CD8-positive, alpha-beta memory T cell (primary cell): ENCODE data around the gene CBLN2. TPM values are rescaled to one million over a fixed set of nuclear protein-coding genes. Genes with fewer than 3 reads are reported as not detected.

Source experiments
- CTCF ChIA-PET: fragments of 350-600 bp; sonication (Branson Sonifier 250); formaldehyde crosslinking; loops from one replicate; lab custom pipeline; 2021; ENCODE audit warnings: antibody characterized with exemption; lab: Charles Lee
- POLR2A ChIA-PET: fragments of 350-600 bp; sonication (Branson Sonifier 250); formaldehyde crosslinking; loops from one replicate; lab custom pipeline; 2021; ENCODE audit warnings: antibody characterized with exemption; lab: Charles Lee
- DNase-seq, 5 donors: peaks; one replicate each; pipeline versions ENCODE4 v3.0.0 to v3.0.0-alpha.2; 2020 to 2022; ENCODE audit warnings: mixed read lengths in 1 of 5
- H3K27ac ChIP-seq: one replicate; pipeline ENCODE4 v1.7.0; 2013; ENCODE audit warnings: low read depth, mild to moderate bottlenecking, low read length, moderate library complexity
- H3K27me3 ChIP-seq: 2 replicates; pipeline ENCODE4 v1.7.0; 2013; ENCODE audit warnings: low read length, mild to moderate bottlenecking; ENCODE audit not compliant: insufficient read depth, poor library complexity, severe bottlenecking
- H3K36me3 ChIP-seq: 2 replicates; pipeline ENCODE4 v1.7.0; 2013; ENCODE audit warnings: mild to moderate bottlenecking, low read length, moderate library complexity; ENCODE audit not compliant: insufficient read depth
- H3K4me1 ChIP-seq: 2 replicates; pipeline ENCODE4 v1.7.0; 2013; ENCODE audit warnings: mild to moderate bottlenecking, low read length, moderate library complexity; ENCODE audit not compliant: insufficient read depth
- H3K4me3 ChIP-seq: 2 replicates; pipeline ENCODE4 v1.7.0; 2013; ENCODE audit warnings: mild to moderate bottlenecking, low read length
- H3K9me3 ChIP-seq: 2 replicates; pipeline ENCODE4 v1.7.0; 2013; ENCODE audit warnings: mild to moderate bottlenecking, low read length
- H3K27ac Mint-ChIP-seq, 8 donors: one replicate each; pipeline ENCODE4 v1.8.0; 2020 to 2021; ENCODE audit warnings: mixed read lengths in 8 of 8, mild to moderate bottlenecking in 6 of 8, inconsistent platforms in 3 of 8, moderate library complexity in 3 of 8
- H3K27me3 Mint-ChIP-seq, 2 donors: one replicate each; pipeline ENCODE4 v1.8.0; 2020 to 2021; ENCODE audit warnings: mixed read lengths in 2 of 2, mild to moderate bottlenecking in 1 of 2, moderate library complexity in 1 of 2
- H3K36me3 Mint-ChIP-seq, 3 donors: one replicate each; pipeline ENCODE4 v1.8.0; 2020 to 2021; ENCODE audit warnings: mixed read lengths in 3 of 3, inconsistent platforms in 1 of 3, mild to moderate bottlenecking in 1 of 3
- H3K4me1 Mint-ChIP-seq, 3 donors: one replicate each; pipeline ENCODE4 v1.8.0; 2020 to 2021; ENCODE audit warnings: mixed read lengths in 3 of 3, inconsistent platforms in 1 of 3, mild to moderate bottlenecking in 1 of 3
- H3K4me3 Mint-ChIP-seq, 7 donors: one replicate each; pipeline ENCODE4 v1.8.0; 2020 to 2021; ENCODE audit warnings: mixed read lengths in 7 of 7, mild to moderate bottlenecking in 6 of 7, moderate library complexity in 4 of 7, inconsistent platforms in 2 of 7
- H3K9me3 Mint-ChIP-seq, 5 donors: one replicate each; pipeline ENCODE4 v1.8.0; 2020 to 2022; ENCODE audit warnings: mixed read lengths in 5 of 5, mild to moderate bottlenecking in 3 of 5, moderate library complexity in 2 of 5, inconsistent platforms in 1 of 5
- polyA plus RNA-seq: library from polyadenylated mRNA; unstranded; fragments of 300-500 nt; fragmentation: Illumina TruSeq; gene quantifications from one replicate; pipeline ENCODE4 v1.2.3, GENCODE V29; 2021
- total RNA-seq, 2 experiments: library from RNA; stranded (reverse); gene quantifications; one replicate each; pipeline ENCODE4 v1.2.3, GENCODE V29; 2021

The CBLN2 gene
- total and polyA plus RNA-seq, 3 experiments from 2014 or later: not detected

DNA sequence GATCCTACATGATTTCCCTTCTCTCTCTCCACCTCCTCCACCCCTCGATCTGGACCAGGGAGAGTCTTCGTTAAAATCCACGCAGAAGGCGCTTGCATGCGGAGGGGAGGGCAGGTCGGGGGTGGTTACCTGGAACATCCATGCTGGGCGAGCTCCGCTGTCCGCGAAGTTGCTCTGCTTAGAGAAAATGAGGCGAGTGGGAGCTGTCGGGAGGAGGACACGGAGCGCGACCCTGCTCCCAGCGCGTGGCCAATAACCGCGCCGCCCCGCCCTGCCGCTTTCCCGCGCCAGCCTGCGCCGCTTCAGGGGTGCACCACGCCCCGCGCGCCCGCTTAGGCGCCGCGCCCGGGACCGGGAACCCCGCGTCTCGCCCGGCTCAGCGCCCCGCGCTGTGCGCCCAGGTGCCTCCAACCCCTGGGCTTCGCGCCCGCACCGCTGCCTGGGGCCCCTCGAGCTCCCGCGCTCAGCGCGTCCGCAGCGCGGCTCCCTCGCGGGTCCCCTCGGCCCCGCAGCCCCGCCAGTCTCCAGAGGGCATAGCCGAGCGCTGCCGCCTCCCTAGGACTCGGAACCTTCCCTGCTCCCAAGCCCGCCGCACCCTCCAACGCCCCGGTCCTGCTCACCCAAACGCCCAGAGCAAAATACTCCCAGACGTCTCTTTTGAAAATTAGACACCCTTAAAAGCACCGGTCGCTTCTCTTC lies 636 bp downstream of the CBLN2 start:
- POLR2A ChIA-PET: no interaction called here
- Histone ChIP-seq H3K27me3 (no peaks in the 10 kb centered on the region), H3K4me1 (no peaks in the 10 kb centered on the region), H3K36me3 (no peaks in the 10 kb centered on the region), H3K4me3 (no peak overlapping the region), H3K27ac (no peak overlapping the region), H3K9me3 (no peaks in the 10 kb centered on the region)
- no peak for DNase-seq
- CTCF ChIA-PET: no interaction called here
- H3K4me1 Mint-ChIP-seq: no peaks in the 10 kb centered on the region
- no peak overlapping the region for H3K27ac Mint-ChIP-seq
- H3K27me3 Mint-ChIP-seq: peaks cover 11 to 24% of the 10 kb centered on the region in 2 donors
- no peaks in the 10 kb centered on the region for H3K36me3 Mint-ChIP-seq
- H3K9me3 Mint-ChIP-seq: peaks cover 5 to 16% (median 11%) of the 10 kb centered on the region in 5 donors
- peak overlapping the region in 1 of 7 donors; percentile 65 for H3K4me3 Mint-ChIP-seq

DNA sequence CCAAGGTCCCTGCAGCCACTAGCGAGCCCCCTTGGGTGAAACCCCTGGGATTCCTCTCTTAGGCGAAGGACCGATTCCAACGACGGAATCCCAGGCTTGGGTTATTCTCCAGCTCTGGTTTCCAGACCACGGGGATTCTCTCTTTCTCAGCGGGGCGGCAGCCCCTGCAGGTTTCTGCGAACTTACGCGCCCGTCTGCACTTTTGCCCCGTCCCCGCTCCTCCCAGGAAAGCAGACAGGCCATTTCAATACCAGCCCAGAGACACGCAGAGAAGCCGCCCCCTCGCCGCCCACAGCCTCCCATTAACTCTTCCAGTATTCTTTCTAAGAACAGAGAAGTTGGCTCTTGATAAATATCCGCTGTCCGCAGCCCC lies 1.2 kb downstream of the CBLN2 start:
- peaks cover under 1 to 16% (median 11%) of the 10 kb centered on the region in 5 donors for H3K9me3 Mint-ChIP-seq
- H3K27ac ChIP-seq: no peak overlapping the region
- H3K27ac Mint-ChIP-seq: no peak overlapping the region
- no peaks in the 10 kb centered on the region for H3K36me3 Mint-ChIP-seq
- no peaks in the 10 kb centered on the region for H3K4me1 ChIP-seq
- ChIA-PET POLR2A (no interaction called here), CTCF (no interaction called here)
- no peaks in the 10 kb centered on the region for H3K4me1 Mint-ChIP-seq
- no peaks in the 10 kb centered on the region for H3K27me3 ChIP-seq
- H3K27me3 Mint-ChIP-seq: peaks cover 11 to 24% of the 10 kb centered on the region in 2 donors
- no peak overlapping the region for H3K4me3 ChIP-seq
- no peaks in the 10 kb centered on the region for H3K9me3 ChIP-seq
- no peaks in the 10 kb centered on the region for H3K36me3 ChIP-seq
- DNase-seq: no peak
- H3K4me3 Mint-ChIP-seq: peak overlapping the region in 1 of 7 donors; percentile 65

DNA sequence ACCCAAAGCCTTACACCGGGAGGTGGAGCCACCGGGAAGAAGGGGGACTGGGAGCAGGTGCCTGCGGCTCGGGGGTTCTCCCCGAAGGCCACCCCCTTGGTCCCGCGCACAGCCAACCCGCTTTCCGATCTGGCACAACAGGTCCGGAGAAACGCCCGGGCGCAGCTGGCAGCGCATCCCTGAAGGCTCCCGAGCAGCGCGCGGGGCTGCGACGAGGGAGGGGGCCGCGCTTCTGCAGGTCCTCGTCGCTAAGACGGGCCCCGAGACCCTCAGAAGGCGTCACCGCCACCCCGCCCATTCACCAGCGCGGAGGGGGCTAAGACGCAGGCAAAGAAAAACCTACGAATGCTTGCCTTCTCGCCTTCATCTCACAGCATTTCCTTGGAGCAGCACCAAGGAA lies 1.8 kb downstream of the CBLN2 start:
- no peak for DNase-seq
- Mint-ChIP-seq H3K4me1 (no peaks in the 10 kb centered on the region), H3K36me3 (no peaks in the 10 kb centered on the region), H3K9me3 (peaks cover 0 to 16% (median 11%) of the 10 kb centered on the region in 5 donors), H3K27ac (no peak overlapping the region), H3K27me3 (peaks cover 11 to 24% of the 10 kb centered on the region in 2 donors), H3K4me3 (no peak overlapping the region)
- no peak overlapping the region for H3K27ac ChIP-seq
- no peaks in the 10 kb centered on the region for H3K4me1 ChIP-seq
- no peaks in the 10 kb centered on the region for H3K36me3 ChIP-seq
- H3K27me3 ChIP-seq: no peaks in the 10 kb centered on the region
- ChIA-PET POLR2A (no interaction called here), CTCF (no interaction called here)
- H3K9me3 ChIP-seq: no peaks in the 10 kb centered on the region
- H3K4me3 ChIP-seq: no peak overlapping the region

DNA sequence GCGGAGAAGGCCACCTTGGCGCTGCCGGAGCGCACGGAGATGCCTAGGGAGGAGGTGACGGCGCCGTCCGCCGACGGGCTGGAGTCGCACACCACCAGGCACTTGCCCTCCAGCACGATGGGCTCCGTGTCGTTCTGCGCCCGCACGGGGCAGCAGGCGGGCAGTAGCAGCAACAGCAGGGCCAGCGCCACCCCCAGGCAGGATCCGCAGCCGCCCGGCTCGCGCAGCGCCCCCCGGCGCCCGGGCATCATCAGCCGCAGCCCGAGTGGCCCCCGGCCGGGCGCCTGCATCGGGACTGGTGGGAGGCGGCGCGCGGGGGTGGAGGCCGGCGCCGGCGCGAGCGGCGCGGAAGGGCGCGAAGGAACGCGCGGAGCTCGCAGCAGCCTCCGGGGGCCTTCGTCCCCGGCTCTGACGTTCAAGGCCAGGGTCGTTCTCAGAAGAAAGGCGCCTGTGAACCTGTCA lies 2.2 kb downstream of the CBLN2 start:
- H3K4me3 ChIP-seq: no peak overlapping the region
- no peaks in the 10 kb centered on the region for H3K9me3 ChIP-seq
- ChIA-PET CTCF (no interaction called here), POLR2A (no interaction called here)
- no peaks in the 10 kb centered on the region for H3K36me3 ChIP-seq
- no peaks in the 10 kb centered on the region for H3K36me3 Mint-ChIP-seq
- H3K27me3 ChIP-seq: no peaks in the 10 kb centered on the region
- H3K4me3 Mint-ChIP-seq: no peak overlapping the region
- no peak overlapping the region for H3K27ac Mint-ChIP-seq
- DNase-seq: no peak
- peaks cover 0 to 16% (median 8%) of the 10 kb centered on the region in 5 donors for H3K9me3 Mint-ChIP-seq
- no peaks in the 10 kb centered on the region for H3K4me1 Mint-ChIP-seq
- no peaks in the 10 kb centered on the region for H3K4me1 ChIP-seq
- H3K27me3 Mint-ChIP-seq: peaks cover 11 to 24% of the 10 kb centered on the region in 2 donors
- no peak overlapping the region for H3K27ac ChIP-seq

DNA sequence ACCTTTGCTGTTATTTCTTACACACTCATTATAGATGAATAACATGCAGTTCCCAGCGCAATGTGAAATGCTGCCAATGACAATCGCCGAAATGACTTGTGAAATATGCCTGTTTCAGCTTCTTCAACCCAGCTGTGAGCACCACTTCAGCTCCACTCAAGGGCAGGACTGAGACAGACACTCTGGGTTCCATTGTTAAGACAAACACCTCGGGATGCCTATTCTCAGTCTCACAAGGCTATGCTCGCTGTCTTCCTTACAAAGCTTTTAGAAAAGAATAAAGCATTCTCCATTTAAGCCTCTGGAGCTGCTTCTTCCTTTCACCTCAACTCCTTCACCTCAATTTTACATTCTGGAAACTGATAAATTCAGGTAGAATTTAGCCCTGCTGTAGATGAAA lies 4.2 kb downstream of the CBLN2 start:
- no peak overlapping the region for H3K4me3 ChIP-seq
- peaks cover 9 to 19% of the 10 kb centered on the region in 2 donors for H3K27me3 Mint-ChIP-seq
- no peaks in the 10 kb centered on the region for H3K36me3 ChIP-seq
- H3K27ac ChIP-seq: no peak overlapping the region
- peaks cover 0 to 18% (median 11%) of the 10 kb centered on the region in 5 donors for H3K9me3 Mint-ChIP-seq
- no peaks in the 10 kb centered on the region for H3K4me1 ChIP-seq
- CTCF ChIA-PET: interaction anchor here (1.8 kb wide), 1 partner anchor 8 kb away, joined by 4 read pairs; no protein-coding TSS in a partner anchor
- H3K27ac Mint-ChIP-seq: no peak overlapping the region
- H3K9me3 ChIP-seq: no peaks in the 10 kb centered on the region
- H3K27me3 ChIP-seq: no peaks in the 10 kb centered on the region
- no peak for DNase-seq
- no peaks in the 10 kb centered on the region for H3K36me3 Mint-ChIP-seq
- POLR2A ChIA-PET: no interaction called here
- H3K4me3 Mint-ChIP-seq: no peak overlapping the region
- H3K4me1 Mint-ChIP-seq: no peaks in the 10 kb centered on the region

DNA sequence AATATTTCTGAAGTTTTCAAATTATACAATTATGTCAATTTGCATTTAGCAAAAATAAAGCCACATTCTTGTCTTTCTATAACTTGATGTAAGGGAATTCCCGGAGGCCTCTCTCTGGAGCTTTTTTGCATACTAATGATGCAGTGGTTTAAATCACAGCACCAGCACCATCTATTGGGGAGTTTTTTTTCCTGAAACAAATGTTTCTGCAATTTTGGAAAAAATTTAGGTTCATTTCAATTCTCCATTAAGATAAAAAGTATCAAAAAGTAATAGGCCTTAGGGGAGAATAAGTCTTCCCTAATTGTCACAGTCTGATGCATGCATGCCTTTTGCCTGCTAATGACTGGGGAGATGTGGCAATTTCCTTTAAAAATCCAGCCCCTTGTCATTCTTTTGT lies 13.5 kb downstream of the CBLN2 start:
- no peaks in the 10 kb centered on the region for H3K9me3 ChIP-seq
- Mint-ChIP-seq H3K36me3 (no peaks in the 10 kb centered on the region), H3K27ac (no peak overlapping the region), H3K4me1 (no peaks in the 10 kb centered on the region), H3K9me3 (peaks cover 0 to 8% (median 0%) of the 10 kb centered on the region in 5 donors), H3K27me3 (no peaks in the 10 kb centered on the region), H3K4me3 (no peak overlapping the region)
- POLR2A ChIA-PET: no interaction called here
- no peaks in the 10 kb centered on the region for H3K4me1 ChIP-seq
- CTCF ChIA-PET: no interaction called here
- no peak overlapping the region for H3K27ac ChIP-seq
- no peaks in the 10 kb centered on the region for H3K36me3 ChIP-seq
- DNase-seq: no peak
- no peak overlapping the region for H3K4me3 ChIP-seq
- H3K27me3 ChIP-seq: no peaks in the 10 kb centered on the region

DNA sequence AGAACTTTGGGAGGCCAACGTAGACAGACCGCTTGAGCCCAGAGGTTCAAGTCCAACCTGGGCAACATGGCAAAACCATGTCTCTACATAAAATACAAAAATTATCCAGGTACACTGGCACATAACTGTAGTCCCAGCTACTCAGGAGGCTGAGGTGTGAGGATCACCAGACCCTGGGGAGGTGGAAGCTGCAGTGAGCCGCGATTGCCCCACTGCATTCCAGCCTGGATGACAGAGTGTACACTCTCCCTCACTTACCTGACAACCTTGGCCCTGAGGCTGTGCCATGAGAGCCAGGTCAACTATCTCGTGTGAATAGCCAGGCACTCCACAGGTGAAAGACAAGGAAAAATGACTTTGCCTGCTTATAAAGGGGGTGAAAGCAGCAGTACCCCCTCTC lies 39.3 kb downstream of the CBLN2 start:
- Mint-ChIP-seq H3K4me1 (no peaks in the 10 kb centered on the region), H3K27me3 (no peaks in the 10 kb centered on the region), H3K4me3 (no peak overlapping the region), H3K36me3 (no peaks in the 10 kb centered on the region), H3K9me3 (peaks cover 6 to 11% (median 8%) of the 10 kb centered on the region in 5 donors), H3K27ac (no peak overlapping the region)
- Histone ChIP-seq H3K4me3 (no peak overlapping the region), H3K9me3 (no peaks in the 10 kb centered on the region), H3K4me1 (no peaks in the 10 kb centered on the region), H3K27me3 (no peaks in the 10 kb centered on the region), H3K36me3 (no peaks in the 10 kb centered on the region), H3K27ac (no peak overlapping the region)
- ChIA-PET POLR2A (no interaction called here), CTCF (no interaction called here)
- DNase-seq: no peak

DNA sequence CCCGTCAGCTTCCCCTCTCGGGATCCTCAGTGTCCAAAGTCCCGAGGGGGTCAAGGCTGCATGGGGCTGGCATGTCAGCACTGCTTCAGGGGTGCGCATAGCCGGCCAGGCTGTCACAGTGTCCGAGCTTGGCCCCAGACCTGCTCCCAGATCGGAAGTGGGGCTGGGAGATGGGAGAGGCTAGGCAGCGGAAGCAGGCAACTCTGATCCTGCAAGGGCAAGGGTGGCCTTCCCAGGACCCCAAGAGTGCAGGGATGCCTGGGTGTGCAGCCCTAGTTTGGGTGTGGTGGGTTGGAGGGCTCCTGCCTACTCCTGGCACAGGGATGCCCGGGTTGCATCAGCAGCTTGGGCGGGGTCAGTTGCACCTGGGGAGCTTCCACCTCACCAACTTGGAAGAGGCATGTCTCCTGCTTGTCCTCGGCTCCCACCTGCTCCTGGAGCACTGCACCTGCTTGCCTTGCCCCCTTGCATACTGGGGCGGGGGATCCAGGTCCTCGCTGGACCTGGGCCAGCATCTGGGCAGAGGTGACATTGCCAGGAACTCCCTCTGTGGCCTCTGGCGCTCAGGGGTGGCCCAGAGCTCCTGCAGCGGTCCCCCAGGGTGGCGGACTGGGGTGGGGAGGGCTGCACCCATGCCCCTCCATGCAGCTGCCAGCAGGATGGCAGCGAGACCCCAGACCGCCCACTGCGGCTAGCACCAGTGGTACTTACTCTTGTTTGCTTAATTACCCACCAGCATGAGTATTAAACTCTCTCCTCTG lies 41.3 kb downstream of the CBLN2 start:
- H3K4me1 ChIP-seq: no peaks in the 10 kb centered on the region
- CTCF ChIA-PET: no interaction called here
- Mint-ChIP-seq H3K27ac (no peak overlapping the region), H3K4me1 (no peaks in the 10 kb centered on the region), H3K4me3 (no peak overlapping the region), H3K27me3 (no peaks in the 10 kb centered on the region), H3K9me3 (peaks cover 5 to 17% (median 8%) of the 10 kb centered on the region in 5 donors), H3K36me3 (no peaks in the 10 kb centered on the region)
- POLR2A ChIA-PET: no interaction called here
- H3K9me3 ChIP-seq: no peaks in the 10 kb centered on the region
- no peak overlapping the region for H3K27ac ChIP-seq
- no peaks in the 10 kb centered on the region for H3K27me3 ChIP-seq
- H3K36me3 ChIP-seq: no peaks in the 10 kb centered on the region
- peak in 1 of 5 donors; percentile 45 for DNase-seq
- no peak overlapping the region for H3K4me3 ChIP-seq
